ENCODE measurements around the gene PBX3.

GRCh38 chr9:125745682-125746016 lies 1.5 kb upstream of the PBX3 start:
- TF ChIP-seq CTCF (IDR thresholded peaks at IDR 0.05) (no peak), POLR2A (IDR thresholded peaks at IDR 0.05) (no peak)
